ENCODE results near the gene COG4. TPM values are rescaled to one million over a fixed set of nuclear protein-coding genes. Genes with fewer than 3 reads are reported as not detected.

COG4 gene
- total RNA-seq, 2 donors from 2014 or later, result 23.1 to 43.8 TPM

DNA sequence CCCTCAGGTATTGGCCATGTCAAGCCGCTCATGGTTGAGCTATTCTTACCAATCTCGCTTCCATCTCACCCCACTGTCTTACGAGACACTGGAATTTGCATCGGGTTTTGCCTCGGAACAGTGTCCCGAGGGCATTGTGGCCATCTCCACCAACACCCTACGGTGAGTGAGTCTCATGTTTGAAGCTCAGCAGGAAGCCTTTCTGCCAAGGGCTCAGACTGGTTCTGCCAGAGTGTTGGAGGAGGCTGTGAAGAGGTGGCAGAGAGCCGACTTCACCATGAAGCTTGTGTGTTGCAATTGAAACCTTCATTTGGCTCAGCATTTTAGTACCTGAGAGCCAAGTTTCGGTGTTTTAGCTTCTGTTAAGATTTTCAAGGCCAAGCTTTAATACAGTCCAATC, 38.3 kb upstream of the COG4 start:
- peak; percentile 33 for ATAC-seq
- Histone ChIP-seq H3K4me3 (no peak overlapping the region), H3K9me3 (no peaks in the 10 kb centered on the region), H3K36me3 (replicated peaks in 1 of 2; ENCODE audit: insufficient read depth in 1 of 2, low read depth in 2 of 2) (peaks cover 37 to 78% of the 10 kb centered on the region in 2 donors), H3K27ac (peak overlapping the region in 2 of 4 donors; percentile 8 to 24), H3K4me1 (no peaks in the 10 kb centered on the region), H3K27me3 (no peaks in the 10 kb centered on the region)
- intact Hi-C loops (cut with DNase I), result no loop called here
- no peak for TF ChIP-seq POLR2A (IDR thresholded peaks at IDR 0.05)
- no peak for TF ChIP-seq CTCF (IDR thresholded peaks at IDR 0.05)
- peak in 2 of 4 donors; percentile 21 to 37 for DNase-seq
- WGBS, 2 donors, result 80 to 84% methylated on average over 9 of the region's 9 CpGs

- intact Hi-C loops (cut with DNase I), result no loop called here
- no peak for DNase-seq
- TF ChIP-seq CTCF (IDR thresholded peaks at IDR 0.05) (no peak), POLR2A (IDR thresholded peaks at IDR 0.05) (no peak)
- no peak overlapping the region for H3K4me3 ChIP-seq
- 79 to 89% methylated on average over 2 to 3 of the region's 3 CpGs for WGBS, 2 donors
- ATAC-seq, result no peak
- H3K36me3 ChIP-seq (replicated peaks in 1 of 2; ENCODE audit: insufficient read depth in 1 of 2, low read depth in 2 of 2), result peaks cover 8 to 63% of the 10 kb centered on the region in 2 donors
- no peaks in the 10 kb centered on the region for H3K4me1 ChIP-seq
- no peaks in the 10 kb centered on the region for H3K27me3 ChIP-seq
- no peak overlapping the region for H3K27ac ChIP-seq
- H3K9me3 ChIP-seq, result no peaks in the 10 kb centered on the region
These were observed 32.7 kb upstream of the COG4 start for GRCh38 chr16:70556063-70556462.

GRCh38 chr16:70553645-70554044, 30.3 kb upstream of the COG4 start:
- Histone ChIP-seq H3K9me3 (no peaks in the 10 kb centered on the region), H3K27ac (no peak overlapping the region), H3K4me3 (no peak overlapping the region), H3K27me3 (no peaks in the 10 kb centered on the region), H3K36me3 (replicated peaks in 1 of 2; ENCODE audit: insufficient read depth in 1 of 2, low read depth in 2 of 2) (peaks cover 19 to 60% of the 10 kb centered on the region in 2 donors), H3K4me1 (no peaks in the 10 kb centered on the region)
- intact Hi-C loops (cut with DNase I), result no loop called here
- TF ChIP-seq CTCF (IDR thresholded peaks at IDR 0.05) (no peak), POLR2A (IDR thresholded peaks at IDR 0.05) (no peak)
- DNase-seq (no peak), ATAC-seq (no peak)

DNA sequence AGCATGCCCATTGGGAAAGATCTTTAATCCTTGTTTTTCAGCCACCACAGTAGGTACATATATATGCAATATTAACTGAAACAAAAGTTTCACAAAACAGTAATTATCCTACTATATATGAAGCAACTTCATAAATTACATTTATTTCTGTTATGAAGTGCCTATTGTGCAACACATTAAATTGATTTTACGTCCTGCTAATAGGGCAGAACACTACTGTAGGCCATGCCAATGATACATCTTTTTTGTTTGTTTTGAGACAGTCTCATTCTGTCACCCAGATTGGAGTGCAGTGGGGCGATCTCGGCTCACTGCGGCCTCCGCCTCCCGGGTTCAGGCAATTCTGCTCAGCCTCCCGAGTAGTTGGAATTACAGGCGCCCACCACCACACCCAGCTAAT, 29.3 kb upstream of the COG4 start:
- Histone ChIP-seq H3K4me3 (no peak overlapping the region), H3K36me3 (replicated peaks in 1 of 2; ENCODE audit: insufficient read depth in 1 of 2, low read depth in 2 of 2) (peaks cover 28 to 62% of the 10 kb centered on the region in 2 donors), H3K4me1 (no peaks in the 10 kb centered on the region), H3K9me3 (no peaks in the 10 kb centered on the region), H3K27ac (no peak overlapping the region), H3K27me3 (no peaks in the 10 kb centered on the region)
- DNase-seq, result no peak
- intact Hi-C loops (cut with DNase I), result no loop called here
- TF ChIP-seq POLR2A (IDR thresholded peaks at IDR 0.05) (no peak), CTCF (IDR thresholded peaks at IDR 0.05) (no peak)
- ATAC-seq, result no peak
- 93 to 95% methylated on average over 8 of the region's 8 CpGs for WGBS, 2 donors

DNA sequence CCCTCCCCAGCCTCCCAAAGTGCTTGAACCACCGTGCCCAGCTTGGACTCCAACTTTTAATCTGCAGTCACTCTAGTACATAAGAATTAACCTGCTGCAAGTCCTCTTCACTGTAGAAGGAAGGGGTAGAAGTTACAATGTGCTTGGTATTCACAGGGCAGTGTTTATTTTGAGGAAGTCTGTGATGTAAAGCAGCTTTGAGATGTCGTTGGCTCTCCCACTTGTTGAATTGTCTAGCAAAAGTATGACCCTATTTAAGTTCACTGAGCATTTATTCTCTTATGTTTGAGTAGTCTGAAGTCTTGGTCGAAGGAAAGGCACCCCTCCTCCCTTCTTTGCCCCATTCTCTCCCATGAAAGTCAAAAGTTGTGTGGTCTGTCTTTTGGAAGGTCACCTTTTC, 28.4 kb upstream of the COG4 start:
- H3K9me3 ChIP-seq, result no peaks in the 10 kb centered on the region
- 82 to 86% methylated on average over 3 of the region's 3 CpGs for WGBS, 2 donors
- H3K4me3 ChIP-seq, result no peak overlapping the region
- no peak overlapping the region for H3K27ac ChIP-seq
- ATAC-seq (no peak), DNase-seq (no peak)
- peaks cover 27 to 57% of the 10 kb centered on the region in 2 donors for H3K36me3 ChIP-seq (replicated peaks in 1 of 2; ENCODE audit: insufficient read depth in 1 of 2, low read depth in 2 of 2)
- no peaks in the 10 kb centered on the region for H3K4me1 ChIP-seq
- TF ChIP-seq POLR2A (IDR thresholded peaks at IDR 0.05) (no peak), CTCF (IDR thresholded peaks at IDR 0.05) (no peak)
- intact Hi-C loops (cut with DNase I), result no loop called here
- H3K27me3 ChIP-seq, result no peaks in the 10 kb centered on the region

Measured in body of pancreas (tissue), 4 donors.